ENCODE results near the gene USP21. TPM values are rescaled to one million over a fixed set of nuclear protein-coding genes. Genes with fewer than 3 reads are reported as not detected.

USP21 gene
- total and polyA plus RNA-seq, 2 of the 8 experiments (the other 6 are each of a cell fraction or from before 2014, with no cell fraction given): 23.9 to 36.3 TPM

- TF ChIP-seq CBX5 (IDR thresholded peaks at IDR 0.05; ENCODE audit: low read depth, low read length): no peak
- TF ChIP-seq HDAC2 (IDR thresholded peaks at IDR 0.05; ENCODE audit: borderline replicate concordance in 1 of 2, low read depth in 2 of 2, low read length in 2 of 2): no peak
- TF ChIP-seq NRF1 (IDR thresholded peaks at IDR 0.05; ENCODE audit: low read depth, low read length): no peak
- no peak for TF ChIP-seq SIX5 (IDR thresholded peaks at IDR 0.05; ENCODE audit: low read depth, low read length)
- TF ChIP-seq CBX8 (IDR thresholded peaks at IDR 0.05; ENCODE audit: borderline replicate concordance, low read depth, low read length): no peak
- no peak for TF ChIP-seq EP300 (IDR thresholded peaks at IDR 0.05; ENCODE audit: borderline replicate concordance in 1 of 2, low read depth in 2 of 2, low read length in 2 of 2)
These were observed 37.5 kb upstream of the USP21 start (continued) for GRCh38 chr1:161121834-161122233.
